ENCODE results near the gene CBX8. TPM values are rescaled to one million over a fixed set of nuclear protein-coding genes. Genes with fewer than 3 reads are reported as not detected.

Gene CBX8
- total and polyA plus RNA-seq, 2 of the 13 experiments (the other 11 are each of a cell fraction or from before 2014, with no cell fraction given): 0.34 to 12.6 TPM

DNA sequence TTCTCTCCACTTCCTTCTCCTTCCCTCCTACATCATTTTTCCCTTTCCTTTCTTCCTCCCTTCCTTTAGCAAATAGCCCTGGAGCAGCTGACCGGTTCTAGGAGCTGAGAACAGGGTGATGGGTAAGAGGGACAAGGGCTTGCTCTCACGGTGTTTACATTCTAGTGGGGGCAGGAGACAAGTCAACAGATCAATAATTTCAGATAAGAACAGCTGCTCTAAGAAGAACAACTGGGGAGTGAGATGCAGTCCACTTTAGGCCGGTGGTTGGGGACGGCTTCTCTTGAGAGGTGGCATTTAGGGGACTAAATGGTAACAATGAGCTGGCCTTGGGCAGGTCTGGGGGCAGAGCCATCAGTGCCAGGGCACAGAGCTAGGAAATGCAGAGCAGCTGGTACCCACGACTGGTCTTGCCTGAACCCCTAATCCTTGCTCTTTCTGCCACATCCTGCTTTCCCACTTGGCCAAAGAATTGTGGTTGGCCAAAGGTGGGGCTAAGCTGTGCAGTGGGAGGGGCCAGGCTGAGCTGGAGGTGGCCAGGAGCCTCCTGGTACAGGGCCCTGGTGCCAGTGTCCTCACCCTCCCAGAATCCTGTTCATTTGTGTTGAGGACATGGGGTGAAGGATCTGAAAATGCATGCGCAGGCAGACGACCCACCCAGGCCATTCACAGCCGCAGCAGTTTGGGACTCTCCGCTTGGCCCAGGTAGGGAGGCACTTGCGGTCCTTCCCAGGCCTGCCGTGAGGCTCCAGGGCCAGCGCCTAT, 24.6 kb upstream of the CBX8 start (continued):
- TF ChIP-seq HOMEZ (CRISPR knock-in tag; IDR thresholded peaks at IDR 0.05; ENCODE audit: low read depth) (peak; percentile 45; the same call in 1 of the 2 replicates), ZNF280B (CRISPR knock-in tag; IDR thresholded peaks at IDR 0.05; ENCODE audit: borderline replicate concordance) (0 out of 2 replicates have a peak, but pooled peaks have one; percentile 22), RELA (CRISPR knock-in tag; IDR thresholded peaks at IDR 0.05) (no peak), SCMH1 (CRISPR knock-in tag; IDR thresholded peaks at IDR 0.05; ENCODE audit: borderline replicate concordance) (no peak), KDM4B (CRISPR knock-in tag; IDR thresholded peaks at IDR 0.05) (peak; percentile 51; the same call in 1 of the 2 replicates), ZNF740 (CRISPR knock-in tag; IDR thresholded peaks at IDR 0.05) (no peak), ZFX (CRISPR knock-in tag; IDR thresholded peaks at IDR 0.05; ENCODE audit: low read depth) (0 out of 2 replicates have a peak, but pooled peaks have one; percentile 18), PCBP2 (optimal IDR thresholded peaks at IDR 0.05; ENCODE audit: low read depth, low read length, poor library complexity, severe bottlenecking) (no peak), KMT2B (CRISPR knock-in tag; IDR thresholded peaks at IDR 0.05) (0 out of 2 replicates have a peak, but pooled peaks have one; percentile 60), RORA (CRISPR knock-in tag; IDR thresholded peaks at IDR 0.05) (no peak), NFIB (CRISPR knock-in tag; IDR thresholded peaks at IDR 0.05; ENCODE audit: borderline replicate concordance) (no peak), DDIT3 (CRISPR knock-in tag; IDR thresholded peaks at IDR 0.05) (no peak), AGO1 (IDR thresholded peaks at IDR 0.05; ENCODE audit: low read depth, low read length, poor library complexity, severe bottlenecking) (no peak), IRF1 (CRISPR knock-in tag; IDR thresholded peaks at IDR 0.05; ENCODE audit: low read depth) (no peak; the same call in 1 of the 2 replicates), SP4 (CRISPR knock-in tag; IDR thresholded peaks at IDR 0.05) (no peak), ZIK1 (CRISPR knock-in tag; IDR thresholded peaks at IDR 0.05; ENCODE audit: borderline replicate concordance, low read depth) (peak; percentile 67), ZBTB44 (CRISPR knock-in tag; IDR thresholded peaks at IDR 0.05) (no peak)
- TF ChIP-seq, protein P1, sequence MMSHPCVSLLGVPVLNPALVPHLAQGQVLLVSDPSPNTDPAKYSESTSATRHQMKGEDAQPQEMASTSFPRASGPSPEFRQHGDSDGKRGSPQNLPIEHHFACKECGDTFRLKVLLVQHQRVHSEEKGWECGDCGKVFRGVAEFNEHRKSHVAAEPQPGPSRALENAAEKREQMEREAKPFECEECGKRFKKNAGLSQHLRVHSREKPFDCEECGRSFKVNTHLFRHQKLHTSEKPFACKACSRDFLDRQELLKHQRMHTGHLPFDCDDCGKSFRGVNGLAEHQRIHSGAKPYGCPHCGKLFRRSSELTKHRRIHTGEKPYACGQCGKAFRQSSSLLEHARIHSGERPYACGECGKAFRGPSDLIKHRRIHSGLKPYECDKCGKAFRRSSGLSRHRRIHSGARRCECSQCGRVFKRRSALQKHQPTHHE (CRISPR knock-in tag; IDR thresholded peaks at IDR 0.05; ENCODE audit: borderline replicate concordance): no peak

All from HepG2 (cell line).